ENCODE results near the gene KIAA0825. TPM values are rescaled to one million over a fixed set of nuclear protein-coding genes. Genes with fewer than 3 reads are reported as not detected.

KIAA0825 gene
- 1 to 10 TPM; 2.9 to 4.6 (median 4.1) TPM for total RNA-seq
- under 1 TPM in 2 of 3 donors, not detected in 1; 0.46 to 0.48 TPM for polyA plus RNA-seq

- Histone ChIP-seq H3K27ac (peak within 1 kb of the TSS; percentile 74 to 82 (median 78)), H3K27me3 (no peaks in the 10 kb centered on the region), H3K4me1 (peaks cover 0 to 20% (median 13%) of the 10 kb centered on the region in 4 donors), H3K4me3 (peak within 1 kb of the TSS; percentile 58 to 85 (median 74)), H3K9me3 (no peaks in the 10 kb centered on the region), H3K36me3 (no peaks in the 10 kb centered on the region)
- 0% methylated on average over 63 of the region's 63 CpGs for WGBS, 2 donors
- TF ChIP-seq CTCF (IDR thresholded peaks at IDR 0.05) (no peak), POLR2A (IDR thresholded peaks at IDR 0.05) (peak in 1 of 2 donors; percentile 10), EP300 (IDR thresholded peaks at IDR 0.05) (no peak), POLR2AphosphoS5 (IDR thresholded peaks at IDR 0.05) (peak; percentile 16 to 79 (median 60))
- DNase-seq, result peak; percentile 91
- intact Hi-C loops (cut with DNase I), result loop anchor here (5.0 kb wide), 1 partner anchor 506 kb away; a partner anchor contains a TSS
Observed at GRCh38 chr5:94618493-94619328, at the start of gene KIAA0825, which contains the start of gene SLF1. TSS of gene KIAA0825 (minus strand) at chr5:94618604. CDS start at chr5:94537126, 81,478 bp downstream. TSS of gene SLF1 (plus strand) at chr5:94618669. CDS start at chr5:94628811, 10,142 bp downstream.

GRCh38 chr5:94667937-94668336 is 49.5 kb upstream of the KIAA0825 start:
- DNase-seq, result no peak
- Histone ChIP-seq H3K9me3 (no peaks in the 10 kb centered on the region), H3K27me3 (no peaks in the 10 kb centered on the region), H3K4me3 (no peak overlapping the region), H3K4me1 (peaks cover 0 to 6% (median 2%) of the 10 kb centered on the region in 4 donors), H3K36me3 (peaks cover 0 to 20% (median 0%) of the 10 kb centered on the region in 4 donors), H3K27ac (no peak overlapping the region)
- intact Hi-C loops (cut with DNase I), result no loop called here
- no peak for TF ChIP-seq EP300 (IDR thresholded peaks at IDR 0.05)
- TF ChIP-seq POLR2A (IDR thresholded peaks at IDR 0.05), result no peak
- TF ChIP-seq CTCF (IDR thresholded peaks at IDR 0.05), result no peak
- TF ChIP-seq POLR2AphosphoS5 (IDR thresholded peaks at IDR 0.05), result no peak
- 96 to 98% methylated on average over 3 of the region's 3 CpGs for WGBS, 2 donors

- Histone ChIP-seq H3K27ac (no peak overlapping the region), H3K9me3 (peaks cover 0 to 8% (median 2%) of the 10 kb centered on the region in 4 donors), H3K4me1 (no peaks in the 10 kb centered on the region), H3K36me3 (peaks cover 0 to 29% (median 0%) of the 10 kb centered on the region in 4 donors), H3K27me3 (no peaks in the 10 kb centered on the region), H3K4me3 (no peak overlapping the region)
- no peak for TF ChIP-seq CTCF (IDR thresholded peaks at IDR 0.05)
- TF ChIP-seq POLR2AphosphoS5 (IDR thresholded peaks at IDR 0.05), result no peak
- TF ChIP-seq POLR2A (IDR thresholded peaks at IDR 0.05), result no peak
- no peak for TF ChIP-seq EP300 (IDR thresholded peaks at IDR 0.05)
- no peak for DNase-seq
- intact Hi-C loops (cut with DNase I), result no loop called here
- WGBS, 2 donors, result 92 to 96% methylated on average over 3 of the region's 3 CpGs
Observed at GRCh38 chr5:94661086-94661485, 42.7 kb upstream of the KIAA0825 start.

GRCh38 chr5:94660506-94660905 is 42.1 kb upstream of the KIAA0825 start:
- 97 to 98% methylated on average over 8 of the region's 8 CpGs for WGBS, 2 donors

More at GRCh38 chr5:94660506-94660905, 42.1 kb upstream of the KIAA0825 start:
- no peaks in the 10 kb centered on the region for H3K27me3 ChIP-seq
- peaks cover 0 to 28% (median 0%) of the 10 kb centered on the region in 4 donors for H3K36me3 ChIP-seq
- no peak for TF ChIP-seq CTCF (IDR thresholded peaks at IDR 0.05)
- no peak for TF ChIP-seq POLR2AphosphoS5 (IDR thresholded peaks at IDR 0.05)
- no peak for TF ChIP-seq POLR2A (IDR thresholded peaks at IDR 0.05)
- TF ChIP-seq EP300 (IDR thresholded peaks at IDR 0.05), result no peak
- intact Hi-C loops (cut with DNase I), result no loop called here
- H3K4me1 ChIP-seq, result no peaks in the 10 kb centered on the region
- H3K27ac ChIP-seq, result no peak overlapping the region
- peaks cover 0 to 8% (median 2%) of the 10 kb centered on the region in 4 donors for H3K9me3 ChIP-seq
- no peak for DNase-seq
- no peak overlapping the region for H3K4me3 ChIP-seq
